ENCODE results near the gene MTOR.

The MTOR gene

GRCh38 chr1:11072216-11072917 is 190.0 kb downstream of the MTOR start:
- Histone ChIP-seq H3K27ac (no peak overlapping the region), H3K4me2 (no peak overlapping the region), H3K9ac (no peak overlapping the region), H4K20me1 (ENCODE audit: insufficient read depth) (no peaks in the 10 kb centered on the region), H2AFZ (ENCODE audit: low read depth) (no peak overlapping the region), H3K36me3 (ENCODE audit: insufficient read depth) (peaks cover 6% of the 10 kb centered on the region; the same call in 1 of the 2 replicates), H3K4me1 (ENCODE audit: low read depth, poor library complexity, severe bottlenecking) (no peaks in the 10 kb centered on the region), H3K27me3 (ENCODE audit: insufficient read depth, low read depth) (no peaks in the 10 kb centered on the region), H3K4me3 (IDR thresholded peaks at IDR 0.05; ENCODE audit: insufficient read depth, low read depth, low read length) (no peak overlapping the region), H3K79me2 (ENCODE audit: insufficient read depth, low read depth) (no peaks in the 10 kb centered on the region)
- TF ChIP-seq CTCF (conservative IDR thresholded peaks at IDR 0.05; ENCODE audit: low read depth, low read length): no peak

- no peak overlapping the region for H3K4me3 ChIP-seq (IDR thresholded peaks at IDR 0.05; ENCODE audit: insufficient read depth, low read depth, low read length)
- no peak for TF ChIP-seq CTCF (conservative IDR thresholded peaks at IDR 0.05; ENCODE audit: low read depth, low read length)
- H3K9ac ChIP-seq: no peak overlapping the region
- no peak overlapping the region for H3K27ac ChIP-seq
- no peak overlapping the region for H3K4me2 ChIP-seq
- no peaks in the 10 kb centered on the region for H4K20me1 ChIP-seq (ENCODE audit: insufficient read depth)
- peaks cover 6% of the 10 kb centered on the region; the same call in 1 of the 2 replicates for H3K36me3 ChIP-seq (ENCODE audit: insufficient read depth)
- no peaks in the 10 kb centered on the region for H3K79me2 ChIP-seq (ENCODE audit: insufficient read depth, low read depth)
- no peak overlapping the region for H2AFZ ChIP-seq (ENCODE audit: low read depth)
- H3K4me1 ChIP-seq (ENCODE audit: low read depth, poor library complexity, severe bottlenecking): no peaks in the 10 kb centered on the region
- no peaks in the 10 kb centered on the region for H3K27me3 ChIP-seq (ENCODE audit: insufficient read depth, low read depth)
Observed at GRCh38 chr1:11071463-11072215, 190.7 kb downstream of the MTOR start.

- Histone ChIP-seq H3K27ac (no peak overlapping the region), H3K27me3 (ENCODE audit: insufficient read depth, low read depth) (no peaks in the 10 kb centered on the region), H3K36me3 (ENCODE audit: insufficient read depth) (peaks cover 6% of the 10 kb centered on the region; the same call in 1 of the 2 replicates), H3K79me2 (ENCODE audit: insufficient read depth, low read depth) (no peaks in the 10 kb centered on the region), H3K4me3 (IDR thresholded peaks at IDR 0.05; ENCODE audit: insufficient read depth, low read depth, low read length) (no peak overlapping the region), H4K20me1 (ENCODE audit: insufficient read depth) (no peaks in the 10 kb centered on the region), H3K9ac (no peak overlapping the region), H3K4me2 (no peak overlapping the region), H3K4me1 (ENCODE audit: low read depth, poor library complexity, severe bottlenecking) (no peaks in the 10 kb centered on the region), H2AFZ (ENCODE audit: low read depth) (no peak overlapping the region)
- no peak for TF ChIP-seq CTCF (conservative IDR thresholded peaks at IDR 0.05; ENCODE audit: low read depth, low read length)
Observed at GRCh38 chr1:11070876-11071275, 191.5 kb downstream of the MTOR start.

- TF ChIP-seq CTCF (conservative IDR thresholded peaks at IDR 0.05; ENCODE audit: low read depth, low read length): no peak
- H3K27me3 ChIP-seq (ENCODE audit: insufficient read depth, low read depth): no peaks in the 10 kb centered on the region
- H3K4me1 ChIP-seq (ENCODE audit: low read depth, poor library complexity, severe bottlenecking): peaks cover 4% of the 10 kb centered on the region
- H3K9ac ChIP-seq: no peak overlapping the region
- no peak overlapping the region for H3K4me3 ChIP-seq (IDR thresholded peaks at IDR 0.05; ENCODE audit: insufficient read depth, low read depth, low read length)
- H3K79me2 ChIP-seq (ENCODE audit: insufficient read depth, low read depth): no peaks in the 10 kb centered on the region
- H2AFZ ChIP-seq (ENCODE audit: low read depth): no peak overlapping the region
- no peak overlapping the region for H3K27ac ChIP-seq
- no peak overlapping the region for H3K4me2 ChIP-seq
- H3K36me3 ChIP-seq (ENCODE audit: insufficient read depth): peaks cover 6% of the 10 kb centered on the region; the same call in 1 of the 2 replicates
- no peaks in the 10 kb centered on the region for H4K20me1 ChIP-seq (ENCODE audit: insufficient read depth)
Observed at GRCh38 chr1:11068600-11069473, 193.5 kb downstream of the MTOR start.

Measured in KMS-11 (cell line).